Fibroblast of lung (primary cell): Measurements from ENCODE around the gene POLR2A. TPM values are rescaled to one million over a fixed set of nuclear protein-coding genes. Genes with fewer than 3 reads are reported as not detected.

Source experiments
- DNase-seq, 2 donors: peaks; one replicate each; pipeline versions ENCODE4 v3.0.0 to v3.0.0-alpha.2; 2010; ENCODE audit warnings: low read depth in 2 of 2
- H2AFZ ChIP-seq: 2 replicates; pipeline ENCODE4 v1.5.1; 2012; ENCODE audit warnings: low read length, control low read depth, inconsistent platforms
- H3K27ac ChIP-seq: 2 replicates; pipeline ENCODE4 v1.5.1; 2011; ENCODE audit warnings: low read length, control low read depth; ENCODE audit not compliant: insufficient read depth
- H3K27me3 ChIP-seq: 2 replicates; pipeline ENCODE4 v1.5.1; 2011; ENCODE audit warnings: mild to moderate bottlenecking, low read length; ENCODE audit not compliant: control insufficient read depth, insufficient read depth
- H3K36me3 ChIP-seq: 2 replicates; pipeline ENCODE4 v1.5.1; 2011; ENCODE audit warnings: low read length; ENCODE audit not compliant: control insufficient read depth, insufficient read depth
- H3K4me1 ChIP-seq: 2 replicates; pipeline ENCODE4 v1.5.1; 2011; ENCODE audit warnings: low read length; ENCODE audit not compliant: control insufficient read depth, insufficient read depth; ENCODE audit errors: extremely low read depth
- H3K4me2 ChIP-seq: 2 replicates; pipeline ENCODE4 v1.5.1; 2011; ENCODE audit warnings: low read length, control low read depth; ENCODE audit not compliant: insufficient read depth; ENCODE audit errors: extremely low read depth
- H3K4me3 ChIP-seq, 4 experiments: fragments of 200-600 bp in 1 of 4; sonication (generic) in 1 of 4; replicated peaks in 1 of 4; 2 replicates each; pipeline ENCODE4 v1.5.1; 2011 to 2016; ENCODE audit warnings: low read length in 4 of 4, low read depth in 3 of 4, mild to moderate bottlenecking in 3 of 4, control low read depth in 2 of 4, inconsistent platforms in 1 of 4, mixed read lengths in 1 of 4; ENCODE audit not compliant: insufficient read depth in 1 of 4; ENCODE audit errors: control extremely low read depth in 1 of 4
- H3K79me2 ChIP-seq: 2 replicates; pipeline ENCODE4 v1.5.1; 2012; ENCODE audit warnings: mild to moderate bottlenecking, low read length, inconsistent platforms; ENCODE audit not compliant: control insufficient read depth, insufficient read depth
- H3K9ac ChIP-seq: 2 replicates; pipeline ENCODE4 v1.5.1; 2011; ENCODE audit warnings: mild to moderate bottlenecking, low read length, control low read depth; ENCODE audit not compliant: insufficient read depth
- H3K9me3 ChIP-seq: 2 replicates; pipeline ENCODE4 v1.5.1; 2012; ENCODE audit warnings: low read depth, low read length; ENCODE audit not compliant: control insufficient read depth, insufficient read depth
- H4K20me1 ChIP-seq: 2 replicates; pipeline ENCODE4 v1.5.1; 2011; ENCODE audit warnings: low read length; ENCODE audit not compliant: control insufficient read depth, insufficient read depth; ENCODE audit errors: extremely low read depth
- CTCF ChIP-seq, 2 donors: IDR thresholded peaks in 1 of 2; conservative IDR thresholded peaks in 1 of 2; 1 replicate in 1 of 2; 2 replicates in 1 of 2; pipeline ENCODE4 v1.5.1; 2011 to 2012; ENCODE audit warnings: low read length in 2 of 2, control low read depth in 1 of 2, inconsistent platforms in 1 of 2, low read depth in 1 of 2, mild to moderate bottlenecking in 1 of 2
- EZH2 ChIP-seq: IDR thresholded peaks from 2 replicates; pipeline ENCODE4 v1.5.1; 2012; ENCODE audit warnings: low read length, control low read depth, mild to moderate bottlenecking; ENCODE audit errors: missing control alignments
- polyA plus RNA-seq, 2 donors: library from polyadenylated mRNA; depleted of rRNA in 1 of 2; stranded (reverse) in 1 of 2; unstranded in 1 of 2; fragments of >200 nt; gene quantifications; 2 replicates each; pipeline ENCODE4 v1.2.1, GENCODE V29; 2011 to 2012; ENCODE audit warnings: missing spikeins in 1 of 2
- total RNA-seq: library from RNA; depleted of rRNA; stranded (reverse); fragments of >200 nt; gene quantifications from 2 replicates; pipeline ENCODE4 v1.2.1, GENCODE V29; 2014

POLR2A gene
- total and polyA plus RNA-seq, 2 donors (not counting 1 experiment from before 2014, with no cell fraction given): 7.1 to 75.8 TPM

- peaks cover 42% of the 10 kb centered on the region for H3K36me3 ChIP-seq
- H3K27me3 ChIP-seq: no peaks in the 10 kb centered on the region
Measured at GRCh38 chr17:7511108-7511507, 26.9 kb downstream of the POLR2A start.

GRCh38 chr17:7512105-7512504, 27.9 kb downstream of the POLR2A start:
- H3K9me3 ChIP-seq: no peaks in the 10 kb centered on the region
- H3K79me2 ChIP-seq: no peaks in the 10 kb centered on the region
- no peaks in the 10 kb centered on the region for H3K4me1 ChIP-seq
- H3K9ac ChIP-seq: no peak overlapping the region
- H3K4me2 ChIP-seq: no peak overlapping the region
- H4K20me1 ChIP-seq: no peaks in the 10 kb centered on the region
- no peak overlapping the region for H3K4me3 ChIP-seq
- no peaks in the 10 kb centered on the region for H3K27me3 ChIP-seq
- DNase-seq: no peak
- no peak for TF ChIP-seq EZH2
- TF ChIP-seq CTCF (conservative IDR thresholded peaks at IDR 0.05 in 1 of 2, IDR thresholded peaks at IDR 0.05 in 1 of 2; ENCODE audit: low read depth in 1 of 2, low read length in 2 of 2): no peak
- H3K36me3 ChIP-seq: peaks cover 40% of the 10 kb centered on the region
- H3K27ac ChIP-seq: no peak overlapping the region
- H2AFZ ChIP-seq: no peak overlapping the region

More at GRCh38 chr17:7511108-7511507, 26.9 kb downstream of the POLR2A start:
- Histone ChIP-seq H3K9me3 (no peaks in the 10 kb centered on the region), H2AFZ (no peak overlapping the region), H3K9ac (no peak overlapping the region), H3K4me1 (no peaks in the 10 kb centered on the region), H3K79me2 (no peaks in the 10 kb centered on the region), H3K4me2 (no peak overlapping the region), H3K4me3 (no peak overlapping the region), H4K20me1 (no peaks in the 10 kb centered on the region), H3K27ac (no peak overlapping the region)
- DNase-seq: peak in 1 of 2 donors; percentile 14
- TF ChIP-seq EZH2 (no peak), CTCF (conservative IDR thresholded peaks at IDR 0.05 in 1 of 2, IDR thresholded peaks at IDR 0.05 in 1 of 2; ENCODE audit: low read depth in 1 of 2, low read length in 2 of 2) (no peak)

GRCh38 chr17:7512824-7513540, 28.8 kb downstream of the POLR2A start:
- H3K4me1 ChIP-seq: no peaks in the 10 kb centered on the region
- no peak overlapping the region for H2AFZ ChIP-seq
- no peak overlapping the region for H3K4me3 ChIP-seq
- H3K27ac ChIP-seq: no peak overlapping the region
- H3K9ac ChIP-seq: peak overlapping the region; percentile 7
- peaks cover 40% of the 10 kb centered on the region for H3K36me3 ChIP-seq
- H3K4me2 ChIP-seq: no peak overlapping the region
- DNase-seq: no peak
- TF ChIP-seq EZH2 (no peak), CTCF (conservative IDR thresholded peaks at IDR 0.05 in 1 of 2, IDR thresholded peaks at IDR 0.05 in 1 of 2; ENCODE audit: low read depth in 1 of 2, low read length in 2 of 2) (no peak)
- H3K9me3 ChIP-seq: no peaks in the 10 kb centered on the region
- no peaks in the 10 kb centered on the region for H3K79me2 ChIP-seq
- no peaks in the 10 kb centered on the region for H4K20me1 ChIP-seq
- no peaks in the 10 kb centered on the region for H3K27me3 ChIP-seq
